ENCODE results near the gene TLCD2.
"Not testable (repeated sequence)": the region's sequence is repeated elsewhere in the genome, so short reads cannot be mapped to it uniquely, and the experiment has no call there.

The TLCD2 gene

GRCh38 chr17:1673041-1673785 lies 37.0 kb downstream of the TLCD2 start:
- DNase-seq (ENCODE audit: low read depth) = no peak
- H3K4me3 ChIP-seq (ENCODE audit: low read depth, low read length) = no peak overlapping the region
- TF ChIP-seq CTCF (IDR thresholded peaks at IDR 0.05; ENCODE audit: low read depth, low read length, missing control alignments) = no peak

GRCh38 chr17:1663934-1664333 lies 46.2 kb downstream of the TLCD2 start:
- DNase-seq (ENCODE audit: low read depth) = not testable (repeated sequence)

GRCh38 chr17:1661045-1661444 lies 49.1 kb downstream of the TLCD2 start:
- no peak for TF ChIP-seq CTCF (IDR thresholded peaks at IDR 0.05; ENCODE audit: low read depth, low read length, missing control alignments)
- no peak for DNase-seq (ENCODE audit: low read depth)
- no peak overlapping the region for H3K4me3 ChIP-seq (ENCODE audit: low read depth, low read length)

More at GRCh38 chr17:1663934-1664333, 46.2 kb downstream of the TLCD2 start:
- H3K4me3 ChIP-seq (ENCODE audit: low read depth, low read length) = not testable (repeated sequence)

GRCh38 chr17:1658100-1658499 lies 52.1 kb downstream of the TLCD2 start:
- no peak for TF ChIP-seq CTCF (IDR thresholded peaks at IDR 0.05; ENCODE audit: low read depth, low read length, missing control alignments)
- no peak for DNase-seq (ENCODE audit: low read depth)
- H3K4me3 ChIP-seq (ENCODE audit: low read depth, low read length) = no peak overlapping the region

- H3K4me3 ChIP-seq (ENCODE audit: low read depth, low read length) = no peak overlapping the region
- DNase-seq (ENCODE audit: low read depth) = no peak
- TF ChIP-seq CTCF (IDR thresholded peaks at IDR 0.05; ENCODE audit: low read depth, low read length, missing control alignments) = no peak
Observed at GRCh38 chr17:1653735-1654134, 56.4 kb downstream of the TLCD2 start.

- not testable (repeated sequence) for H3K4me3 ChIP-seq (ENCODE audit: low read depth, low read length); DNase-seq (ENCODE audit: low read depth)
Observed at GRCh38 chr17:1652794-1653193, 57.4 kb downstream of the TLCD2 start.

Measured in GM12864 (cell line).